GM10847 (cell line): ENCODE data around the gene MMP14.

Experiments
- POLR2A ChIP-seq: IDR thresholded peaks from 2 replicates; pipeline ENCODE4 v1.6.1; 2011; ENCODE audit not compliant: insufficient read length; ENCODE audit errors: extremely low read depth

MMP14 gene

DNA sequence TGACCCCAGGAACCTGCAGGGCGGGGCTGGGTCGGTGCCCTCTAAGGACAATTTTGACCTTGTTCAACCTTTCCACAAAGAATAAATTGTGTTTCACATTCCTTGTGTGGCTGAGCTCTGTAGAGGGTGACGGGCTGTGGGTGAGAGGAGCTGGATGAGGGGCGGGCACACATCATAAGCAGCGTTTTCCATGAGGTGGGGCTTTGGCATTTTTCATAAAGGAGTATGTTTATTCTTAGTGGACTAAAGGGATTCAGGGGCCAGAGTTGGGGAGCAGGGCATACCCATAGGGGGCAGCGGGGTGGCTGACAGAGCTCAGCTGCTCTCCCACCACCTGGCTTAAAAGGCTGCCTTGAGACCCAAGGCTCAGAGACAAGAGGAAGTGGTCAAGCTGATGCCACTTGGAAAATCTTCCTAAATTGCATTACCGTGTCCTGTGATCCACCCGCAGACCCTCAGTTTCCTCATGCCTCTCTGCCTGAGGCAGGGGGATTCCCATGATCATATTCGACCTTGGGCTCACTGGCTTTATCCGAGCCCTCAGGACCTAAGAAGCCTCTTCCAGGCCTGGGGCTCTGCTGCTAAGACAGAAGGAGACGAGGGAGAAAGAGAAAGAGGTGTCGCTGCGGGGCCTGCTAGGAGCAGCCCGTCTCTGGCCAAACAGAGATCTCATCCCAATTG lies 11.4 kb downstream of the MMP14 start:
- no peak for TF ChIP-seq POLR2A

- TF ChIP-seq POLR2A: no peak
Measured at GRCh38 chr14:22848351-22849164, 12.2 kb downstream of the MMP14 start.

DNA sequence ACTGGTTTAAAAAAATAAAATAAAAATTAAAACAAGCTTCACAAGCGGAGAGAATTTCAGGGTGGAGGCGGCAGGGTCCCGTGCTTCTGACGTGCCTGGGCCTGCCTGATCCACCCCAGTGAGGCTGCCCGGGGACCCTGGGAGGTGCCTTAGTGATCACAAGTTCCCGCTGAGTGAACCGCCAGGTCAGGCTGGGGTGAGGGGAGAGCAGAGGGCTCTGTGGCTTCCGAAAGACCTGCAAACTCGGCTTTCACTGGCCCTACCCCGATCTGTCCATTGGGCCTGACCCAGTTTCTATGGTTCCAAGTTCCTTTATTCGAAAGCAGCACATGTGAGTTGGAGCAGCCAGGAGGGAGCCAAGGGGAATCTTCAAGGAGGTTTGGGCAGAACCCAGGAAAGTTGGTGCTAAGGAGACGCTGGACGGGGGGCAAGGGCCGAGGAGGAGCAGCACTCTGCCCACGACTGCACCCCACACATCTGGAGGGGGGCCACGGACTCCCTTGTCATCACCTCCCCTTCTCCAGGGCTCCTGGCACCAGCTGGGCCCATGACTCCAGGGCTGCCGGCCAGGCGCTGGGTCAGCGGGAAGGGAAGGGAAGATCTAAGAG lies 12.9 kb downstream of the MMP14 start:
- TF ChIP-seq POLR2A: no peak

GRCh38 chr14:22850944-22851764 lies 14.8 kb downstream of the MMP14 start:
- TF ChIP-seq POLR2A: no peak

DNA sequence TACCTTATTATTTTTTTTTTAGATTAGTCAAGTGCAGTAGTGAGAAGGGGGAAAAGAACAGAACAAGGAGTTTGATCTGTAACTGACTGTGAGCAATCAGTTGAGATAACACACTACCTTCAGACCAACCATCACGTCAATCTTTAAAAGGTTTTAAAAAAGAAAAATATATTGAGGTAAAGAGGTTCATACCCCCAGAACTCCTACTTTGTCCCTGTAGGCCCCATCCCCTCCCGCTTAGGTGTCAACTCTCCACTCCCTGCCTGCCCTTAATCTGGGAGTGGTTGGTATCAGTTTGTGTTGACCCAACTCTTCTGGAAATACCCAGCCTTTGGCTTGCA lies 16.2 kb downstream of the MMP14 start:
- TF ChIP-seq POLR2A: no peak

GRCh38 chr14:22852940-22853767 lies 16.8 kb downstream of the MMP14 start:
- no peak for TF ChIP-seq POLR2A

DNA sequence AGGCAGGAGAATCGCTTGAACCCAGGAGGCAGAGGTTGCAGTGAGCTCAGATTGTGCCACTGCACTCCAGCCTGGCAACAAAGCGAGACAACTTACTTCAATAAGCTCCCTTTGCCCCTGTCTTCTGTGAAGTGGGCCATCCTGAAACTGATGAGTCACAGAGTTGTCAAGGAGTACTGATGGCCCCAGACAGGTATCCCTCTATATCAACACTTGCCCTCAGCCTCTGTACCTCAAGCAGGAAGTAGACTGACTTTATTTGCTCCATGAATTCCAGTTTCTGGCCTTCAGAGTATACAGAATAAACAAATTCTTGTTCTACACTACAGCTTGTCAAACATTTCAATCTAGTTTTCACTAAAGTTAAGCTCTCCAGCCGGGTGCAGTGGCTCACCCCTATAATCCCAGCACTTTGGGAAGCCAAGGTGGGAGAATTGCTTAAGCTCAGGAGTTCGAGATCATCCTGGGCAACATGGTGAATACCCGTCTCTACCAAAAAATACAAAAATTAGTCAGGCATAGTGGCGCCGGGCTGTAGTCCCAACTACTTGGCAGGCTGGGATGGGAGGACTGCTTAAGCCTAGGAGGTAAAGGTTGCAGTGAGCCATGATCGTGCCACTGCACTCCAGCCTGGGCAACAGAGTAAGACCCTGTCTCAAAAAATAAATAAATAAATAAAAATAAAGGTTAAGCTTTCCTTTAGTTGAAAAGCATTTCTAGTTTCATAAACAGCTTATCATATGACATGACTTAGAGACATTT lies 18.8 kb downstream of the MMP14 start:
- no peak for TF ChIP-seq POLR2A

DNA sequence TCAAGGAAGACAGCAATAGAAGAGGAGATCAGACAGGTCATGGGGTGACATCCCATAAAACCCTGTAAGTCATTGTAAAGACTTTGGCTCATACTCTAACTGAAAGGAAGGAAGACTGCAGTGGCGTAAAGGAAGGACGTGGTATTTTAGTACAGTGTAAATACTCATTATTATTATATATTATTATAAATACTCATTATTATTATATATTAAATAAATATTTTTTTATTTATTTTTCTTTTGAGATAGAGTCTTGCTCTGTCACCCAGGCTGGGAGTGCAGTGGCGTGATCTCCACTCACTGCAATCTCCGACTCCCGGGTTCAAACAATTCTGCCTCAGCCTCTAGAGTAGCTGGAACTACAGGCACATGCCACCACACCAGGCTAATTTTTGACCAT lies 20.0 kb downstream of the MMP14 start:
- TF ChIP-seq POLR2A: no peak

DNA sequence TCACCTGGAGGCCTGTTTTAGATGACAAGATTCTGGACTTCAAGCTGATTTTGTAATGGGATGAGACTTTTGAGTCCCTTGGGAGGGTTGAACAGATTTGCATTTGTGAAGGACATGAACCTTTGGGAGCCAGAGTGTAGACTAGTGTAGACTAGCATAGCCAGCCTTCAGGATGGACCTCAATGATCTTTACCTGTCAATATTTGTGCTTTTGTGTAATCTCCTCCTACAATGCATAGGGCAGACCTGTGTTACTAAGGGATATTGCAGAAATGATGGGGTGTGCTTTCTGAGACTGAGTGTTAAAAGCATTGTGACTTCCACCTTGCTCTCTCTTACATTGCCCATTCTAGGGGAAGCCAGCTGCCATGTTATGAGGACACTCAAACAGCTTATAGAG lies 25.3 kb downstream of the MMP14 start:
- no peak for TF ChIP-seq POLR2A

GRCh38 chr14:22864979-22865378 lies 28.6 kb downstream of the MMP14 start:
- no peak for TF ChIP-seq POLR2A

- TF ChIP-seq POLR2A: no peak
Measured at GRCh38 chr14:22865424-22866405, 29.3 kb downstream of the MMP14 start.

DNA sequence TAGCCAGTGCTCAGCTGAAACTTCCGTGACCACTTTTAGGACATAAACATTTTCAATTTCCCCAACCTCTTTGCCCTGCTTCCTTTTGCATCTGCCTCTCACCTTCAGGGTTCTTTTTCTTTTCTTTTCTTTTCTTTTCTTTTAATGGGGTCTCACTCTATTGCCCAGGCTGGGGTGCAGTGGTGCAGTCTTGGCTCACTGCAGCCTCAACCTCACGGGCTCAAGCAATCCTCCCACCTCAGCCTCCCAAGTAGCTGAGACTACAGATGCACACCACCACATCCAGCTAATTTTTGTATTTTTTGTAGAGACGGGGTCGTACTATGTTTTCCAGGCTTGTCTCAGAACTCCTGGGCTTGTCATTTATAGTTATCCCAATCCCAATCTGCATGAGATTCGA lies 30.5 kb downstream of the MMP14 start:
- no peak for TF ChIP-seq POLR2A

- no peak for TF ChIP-seq POLR2A
Measured at GRCh38 chr14:22870811-22871223, 34.4 kb downstream of the MMP14 start.
